GM18858 (cell line): ENCODE data around the gene PPM1H.
"Not testable (repeated sequence)": the region's sequence is repeated elsewhere in the genome, so short reads cannot be mapped to it uniquely, and the experiment has no call there.

Experiments used
- ATAC-seq: cut with Tn5 transposase; IDR thresholded peaks from one replicate; pipeline ENCODE4 v1.9.1; 2021; ENCODE audit not compliant: unreplicated experiment

PPM1H gene

DNA sequence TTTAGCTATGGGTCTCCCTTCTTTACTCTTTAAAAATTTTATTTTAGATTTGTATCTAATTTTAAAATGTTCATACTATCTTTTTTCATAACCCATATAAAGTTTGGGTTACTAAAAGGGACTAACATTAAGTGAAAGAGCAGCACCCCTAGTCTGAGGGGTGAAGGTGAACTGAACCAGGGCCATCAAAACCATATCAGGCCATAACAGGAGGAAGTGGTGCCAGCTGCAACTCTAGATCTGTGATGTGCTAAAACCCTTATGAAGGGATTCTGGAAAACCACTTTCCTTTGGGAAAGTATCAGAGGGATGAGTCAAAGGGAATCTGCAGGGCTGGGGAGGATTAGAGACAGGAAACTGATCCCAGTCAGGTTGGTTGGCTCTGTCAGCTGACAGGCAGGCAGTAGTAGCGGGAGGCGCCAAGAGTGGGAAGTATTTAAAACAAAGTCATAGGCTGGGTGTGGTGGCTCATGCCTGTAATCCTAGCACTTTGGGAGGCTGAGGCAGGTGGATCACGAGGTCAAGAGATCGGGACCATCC lies 162.5 kb downstream of the PPM1H start:
- no peak for ATAC-seq

DNA sequence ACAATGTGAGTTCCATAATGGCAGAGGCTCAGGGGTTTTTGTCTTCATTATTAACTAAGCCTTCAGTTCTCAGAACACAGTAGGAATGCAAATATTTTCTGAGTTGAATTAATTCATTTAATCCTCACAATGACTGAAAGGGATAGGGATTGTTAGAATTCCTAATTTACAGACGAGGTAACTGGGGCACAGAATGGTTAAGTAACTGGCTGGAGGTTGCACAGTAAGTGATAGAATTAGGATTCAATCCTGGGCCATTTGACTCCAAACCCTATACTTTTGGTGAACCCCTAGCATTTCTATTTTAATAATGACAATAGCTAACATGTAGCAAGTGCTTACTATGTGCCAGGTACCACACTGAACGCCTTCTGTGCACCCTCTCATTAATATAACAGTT lies 163.1 kb downstream of the PPM1H start:
- ATAC-seq: no peak

DNA sequence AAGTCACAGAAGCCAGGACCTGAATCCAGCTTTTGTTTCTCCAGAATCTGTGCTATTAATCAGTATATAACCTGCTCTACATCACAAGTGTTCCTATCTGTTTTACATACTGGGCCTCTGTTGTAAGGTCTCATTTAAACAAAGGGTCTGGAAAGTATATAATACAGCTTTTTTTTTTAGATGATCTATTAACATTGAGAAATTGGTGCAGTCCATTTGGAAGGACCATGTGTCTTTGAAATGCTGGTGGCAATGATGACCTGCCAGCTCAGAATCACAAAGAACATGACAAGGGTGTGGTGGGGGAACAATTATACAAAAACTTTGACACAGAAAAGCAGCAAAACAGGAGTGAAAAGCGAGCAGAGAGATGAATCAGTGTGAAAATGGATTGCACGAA lies 164.6 kb downstream of the PPM1H start:
- ATAC-seq: no peak

DNA sequence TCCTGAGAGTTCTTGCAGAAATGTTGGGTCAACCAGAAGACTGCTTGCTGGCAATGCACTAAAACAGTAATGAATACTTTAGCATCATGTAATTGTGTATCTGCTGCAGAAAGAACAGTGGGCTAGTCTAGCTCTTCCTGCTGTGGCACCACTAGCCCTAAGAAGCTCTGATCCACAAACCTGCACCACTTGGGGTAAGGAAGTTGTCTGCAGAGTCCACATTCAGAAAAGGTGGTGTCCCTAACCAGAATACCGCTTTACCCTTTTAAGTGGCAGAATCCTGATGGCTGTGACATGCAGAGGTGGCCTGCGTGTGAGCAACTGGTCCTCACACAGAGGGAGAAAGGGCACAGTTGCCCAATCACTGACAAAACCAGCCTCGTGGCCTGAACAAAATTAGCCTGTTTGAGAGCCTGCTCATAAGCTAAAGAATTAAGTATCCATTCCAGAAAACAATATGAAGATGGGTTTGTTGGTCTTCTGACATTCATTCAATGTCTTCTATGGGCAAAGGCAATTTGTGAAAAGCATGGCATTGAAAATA lies 165.8 kb downstream of the PPM1H start:
- ATAC-seq: no peak

DNA sequence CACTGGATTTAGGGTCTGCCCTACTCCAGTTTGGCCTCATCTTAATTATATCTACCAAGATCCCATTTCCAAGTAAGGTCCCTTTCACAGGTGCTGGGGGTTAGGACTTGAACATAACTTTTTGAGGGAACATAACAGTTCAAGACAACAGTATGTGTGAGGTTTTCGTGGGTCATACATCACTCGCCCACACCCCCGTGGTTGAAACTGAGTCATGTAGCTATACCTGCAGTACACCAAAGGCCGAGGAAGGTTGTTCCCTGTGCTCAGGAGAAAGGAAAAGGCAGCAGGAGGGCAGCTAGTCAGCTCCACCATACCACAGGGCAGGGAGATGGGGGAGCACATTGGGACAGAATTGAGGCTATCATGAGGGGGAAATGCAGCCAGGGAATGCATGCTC lies 167.0 kb downstream of the PPM1H start:
- no peak for ATAC-seq

DNA sequence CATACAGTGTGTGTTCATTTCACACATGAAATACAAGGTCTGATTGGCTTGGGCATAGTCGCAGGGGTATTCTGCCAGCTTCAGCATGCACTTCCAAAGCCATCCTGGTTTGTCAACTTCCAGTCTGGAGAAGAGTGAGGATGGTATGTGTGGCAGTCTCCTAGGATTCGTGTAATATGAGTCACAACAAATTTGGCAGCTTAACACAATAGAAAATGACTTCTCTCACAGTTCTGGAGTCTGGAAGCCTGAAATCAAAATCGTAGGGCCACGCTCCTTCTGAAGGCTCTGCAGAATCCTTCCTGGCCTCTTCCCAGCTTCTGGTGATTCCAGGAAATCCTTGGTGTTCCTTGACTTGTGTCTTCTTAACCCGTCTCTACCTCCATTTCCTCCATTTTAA lies 167.5 kb downstream of the PPM1H start:
- ATAC-seq: no peak

DNA sequence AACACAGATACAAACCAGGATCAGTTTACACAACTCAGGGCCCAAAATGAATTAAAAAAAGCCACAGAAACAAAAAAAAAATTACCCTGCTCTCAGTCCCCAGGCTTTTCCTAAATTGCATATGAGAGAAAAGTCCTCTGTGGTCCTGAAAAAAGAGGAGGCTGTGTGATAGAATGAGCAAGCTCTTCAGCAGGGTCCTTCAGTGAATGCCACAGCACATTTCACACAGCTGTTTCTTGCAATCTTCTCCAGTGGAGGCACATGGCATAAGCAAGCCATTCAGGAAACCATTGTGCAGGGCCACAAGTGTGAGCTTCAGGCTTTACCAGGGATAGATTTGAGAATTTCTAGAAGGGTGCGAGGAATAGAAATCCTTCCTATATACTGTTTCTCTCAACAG lies 168.5 kb downstream of the PPM1H start:
- no peak for ATAC-seq

DNA sequence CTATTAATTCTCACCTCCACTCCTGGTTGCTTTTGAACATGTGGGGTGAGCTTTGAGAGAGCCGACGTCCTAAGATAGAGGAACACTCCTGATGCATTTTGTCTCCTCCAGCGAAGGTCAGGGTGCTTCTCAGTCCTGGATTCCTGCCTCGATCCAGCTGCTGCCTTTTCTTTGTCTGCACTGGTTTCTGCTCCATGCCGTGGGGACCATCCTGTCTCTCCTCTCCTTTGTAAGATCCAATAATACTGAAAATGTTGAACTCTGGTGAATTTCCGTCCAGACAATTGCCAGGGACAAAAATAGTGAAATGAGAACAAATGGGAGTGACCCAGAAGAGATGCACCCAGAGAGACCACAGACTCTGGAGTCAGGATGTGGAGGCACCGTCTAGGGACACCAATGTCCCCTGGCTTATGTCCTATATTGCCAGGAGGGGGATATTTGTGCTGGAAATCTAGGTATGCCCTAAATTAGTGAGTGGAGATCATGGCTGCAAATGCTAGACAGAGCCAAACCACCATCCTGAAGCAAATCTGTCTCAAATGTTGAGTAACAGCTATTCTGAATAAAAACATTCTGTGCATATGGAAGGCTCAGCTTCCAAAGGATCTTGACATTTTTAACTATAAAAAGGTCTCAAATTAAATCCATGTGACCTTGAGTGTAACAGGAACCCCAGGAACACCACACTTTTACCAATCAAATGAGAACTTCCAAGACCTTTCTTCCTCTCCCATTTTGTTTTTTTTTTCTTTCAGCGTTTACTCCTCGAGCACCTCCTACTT lies 170.9 kb downstream of the PPM1H start:
- ATAC-seq: no peak

DNA sequence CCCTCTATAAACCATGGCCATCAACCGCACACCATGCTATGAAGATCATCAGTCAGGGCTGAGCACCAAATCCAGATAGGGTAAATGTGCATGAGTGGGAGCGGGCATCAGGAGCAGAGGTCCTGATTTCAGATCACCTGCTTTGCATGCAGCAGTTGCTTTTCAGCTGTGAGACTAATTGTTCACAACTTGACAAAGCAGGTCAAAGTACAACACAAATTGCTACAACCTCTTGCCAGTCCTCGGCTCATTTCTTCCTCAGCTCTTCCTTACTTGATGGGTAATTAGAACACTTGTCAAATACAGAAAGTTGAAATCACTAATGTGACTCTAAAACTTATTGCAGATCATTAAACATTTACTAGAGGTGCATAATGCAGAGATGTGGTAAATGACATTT lies 171.6 kb downstream of the PPM1H start:
- no peak for ATAC-seq

DNA sequence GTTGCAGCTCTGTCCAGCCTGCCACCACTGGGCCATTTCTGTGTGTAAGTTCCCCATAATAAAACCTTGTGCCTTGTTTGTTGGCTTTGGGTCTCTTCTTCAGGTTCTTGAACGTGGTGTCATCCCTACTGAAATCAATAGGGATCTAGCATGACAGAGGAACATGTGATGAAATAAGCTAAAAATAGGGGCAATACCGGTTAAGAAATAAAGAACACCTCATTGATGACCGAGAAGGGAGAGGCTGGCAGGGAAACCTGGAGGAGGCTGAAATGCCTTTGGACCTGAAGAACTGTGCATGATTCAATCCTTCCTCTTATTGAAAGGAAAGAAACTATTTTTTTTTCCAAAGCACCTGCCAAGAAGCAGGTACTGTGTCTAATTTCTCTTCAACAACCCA lies 172.3 kb downstream of the PPM1H start:
- no peak for ATAC-seq

DNA sequence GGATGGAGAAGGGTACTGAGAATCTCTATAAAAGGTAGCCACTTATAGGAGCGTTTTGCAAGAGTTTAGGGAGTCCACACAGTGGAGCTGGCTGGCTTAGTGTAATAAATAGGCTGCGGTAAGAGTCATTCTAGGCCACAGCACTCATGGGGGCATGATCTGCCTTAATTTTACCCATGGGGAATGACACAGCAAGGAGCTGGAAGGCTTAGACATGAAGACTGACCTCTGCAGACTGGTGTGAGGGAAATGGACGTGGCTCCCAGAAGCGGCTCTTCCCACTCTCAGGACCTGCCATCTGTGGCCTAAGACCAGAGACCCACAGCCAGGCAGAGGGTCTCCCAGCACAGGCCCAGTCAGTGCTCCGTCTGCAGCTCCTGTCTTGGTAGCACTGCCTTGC lies 173.3 kb downstream of the PPM1H start:
- ATAC-seq: no peak

DNA sequence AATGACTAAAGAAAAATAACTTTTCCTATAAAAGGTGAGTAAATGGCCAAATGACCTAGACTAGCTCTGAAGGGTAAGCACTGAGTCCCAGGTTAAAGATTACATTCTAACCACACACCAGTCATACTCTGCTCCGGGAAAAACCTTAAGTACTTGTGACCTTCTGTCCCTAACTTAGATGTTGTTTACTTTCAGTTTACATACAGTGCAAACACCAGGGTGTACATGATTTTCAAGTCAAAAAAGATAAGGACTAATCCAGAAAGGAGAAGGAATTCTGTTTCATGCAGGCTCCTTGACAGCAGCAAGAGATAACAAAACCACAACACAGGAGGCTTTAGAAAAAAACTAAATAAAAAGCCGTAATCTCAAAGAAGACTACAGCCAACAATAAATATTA lies 174.2 kb downstream of the PPM1H start:
- ATAC-seq: peak; percentile 88

DNA sequence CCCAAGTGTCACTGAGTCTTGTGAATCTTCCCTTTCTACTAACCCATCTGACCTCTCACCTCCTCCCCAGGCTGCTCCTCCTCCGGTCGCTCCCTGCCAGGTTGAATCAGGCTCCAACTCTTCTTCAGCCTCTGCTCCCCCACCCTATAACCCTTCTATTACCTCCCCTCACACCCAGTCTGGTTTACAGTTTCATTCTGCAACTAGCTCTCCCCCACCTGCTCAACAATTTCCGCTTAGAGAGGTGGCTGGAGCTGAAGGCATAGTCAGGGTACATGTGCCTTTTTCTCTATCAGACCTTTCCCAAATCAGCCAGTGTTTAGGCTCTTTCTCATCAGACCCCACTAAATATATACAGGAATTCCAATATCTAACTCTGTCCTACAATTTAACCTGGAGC lies 174.6 kb downstream of the PPM1H start:
- not testable (repeated sequence) for ATAC-seq

DNA sequence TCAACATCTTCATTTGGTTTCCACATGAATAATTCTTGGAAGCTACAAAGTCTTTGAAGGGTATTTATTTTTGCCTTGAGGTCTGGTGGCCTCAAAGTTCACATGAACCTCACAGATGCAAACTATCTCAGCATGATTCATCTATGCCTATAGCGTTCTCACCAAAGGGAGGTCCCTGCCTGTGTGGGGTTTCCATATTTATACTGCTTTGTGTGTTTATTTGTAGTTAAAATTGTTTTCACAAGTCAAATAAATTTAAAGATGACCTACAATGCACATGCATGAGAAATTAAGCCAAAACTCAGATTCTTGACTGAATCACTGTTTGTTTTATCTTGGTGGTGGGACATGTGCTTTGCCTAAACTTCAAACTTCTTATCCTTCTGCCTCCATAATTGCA lies 176.7 kb downstream of the PPM1H start:
- no peak for ATAC-seq

DNA sequence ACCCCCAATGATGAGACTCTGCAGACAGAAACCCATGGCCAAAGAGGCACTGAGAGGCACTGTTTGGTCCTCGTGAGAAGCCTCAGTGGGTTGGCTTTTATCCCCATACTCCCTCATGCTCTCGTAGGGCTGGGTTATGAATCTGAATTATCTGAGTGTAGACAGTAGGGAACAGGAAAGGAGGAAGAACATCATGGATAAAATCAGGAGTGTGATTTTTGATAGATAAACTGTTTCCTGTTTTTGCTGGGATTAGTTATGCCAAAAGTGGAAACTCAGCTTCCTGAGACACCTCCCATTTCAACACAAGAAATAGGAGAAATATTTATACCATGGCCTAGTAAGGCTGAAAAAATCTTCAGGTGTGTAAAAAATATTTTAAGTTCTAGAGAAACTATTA lies 177.9 kb downstream of the PPM1H start:
- ATAC-seq: no peak

DNA sequence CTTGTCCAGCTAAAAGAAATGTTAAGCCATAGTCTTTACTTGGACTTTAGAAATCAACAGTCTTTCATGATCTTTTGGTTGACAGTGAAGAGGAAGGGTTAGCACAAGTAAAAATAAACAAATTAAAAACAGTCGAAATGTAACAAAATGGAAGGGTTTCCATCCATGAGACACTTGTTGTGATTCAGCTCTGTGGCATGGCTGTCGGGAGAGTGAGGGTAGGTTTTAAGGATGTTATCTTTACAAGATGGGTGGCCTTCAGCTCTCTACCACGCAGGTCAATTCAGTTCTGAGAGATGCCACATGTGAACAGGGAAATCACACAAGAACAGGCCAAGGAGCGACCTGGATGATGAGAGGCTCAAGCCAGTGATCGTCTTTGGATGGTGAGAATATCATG lies 180.2 kb downstream of the PPM1H start:
- ATAC-seq: no peak

DNA sequence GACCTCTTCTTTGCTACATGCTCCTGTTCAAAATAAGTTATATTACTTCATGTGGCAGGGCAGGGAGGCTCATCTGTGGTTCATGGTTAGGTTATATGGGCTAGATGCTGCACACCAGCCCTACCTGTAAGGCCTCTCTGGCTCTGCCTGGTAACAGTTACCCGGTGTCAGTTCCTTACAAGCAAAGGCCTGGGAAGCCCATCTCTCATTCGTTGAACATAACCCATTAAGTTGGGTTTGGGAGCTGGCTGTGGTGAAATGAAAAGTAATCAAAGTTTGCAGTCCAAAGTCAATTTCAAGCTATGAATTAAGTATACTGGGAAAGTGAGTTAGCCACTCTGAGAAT lies 183.2 kb downstream of the PPM1H start:
- ATAC-seq: no peak

DNA sequence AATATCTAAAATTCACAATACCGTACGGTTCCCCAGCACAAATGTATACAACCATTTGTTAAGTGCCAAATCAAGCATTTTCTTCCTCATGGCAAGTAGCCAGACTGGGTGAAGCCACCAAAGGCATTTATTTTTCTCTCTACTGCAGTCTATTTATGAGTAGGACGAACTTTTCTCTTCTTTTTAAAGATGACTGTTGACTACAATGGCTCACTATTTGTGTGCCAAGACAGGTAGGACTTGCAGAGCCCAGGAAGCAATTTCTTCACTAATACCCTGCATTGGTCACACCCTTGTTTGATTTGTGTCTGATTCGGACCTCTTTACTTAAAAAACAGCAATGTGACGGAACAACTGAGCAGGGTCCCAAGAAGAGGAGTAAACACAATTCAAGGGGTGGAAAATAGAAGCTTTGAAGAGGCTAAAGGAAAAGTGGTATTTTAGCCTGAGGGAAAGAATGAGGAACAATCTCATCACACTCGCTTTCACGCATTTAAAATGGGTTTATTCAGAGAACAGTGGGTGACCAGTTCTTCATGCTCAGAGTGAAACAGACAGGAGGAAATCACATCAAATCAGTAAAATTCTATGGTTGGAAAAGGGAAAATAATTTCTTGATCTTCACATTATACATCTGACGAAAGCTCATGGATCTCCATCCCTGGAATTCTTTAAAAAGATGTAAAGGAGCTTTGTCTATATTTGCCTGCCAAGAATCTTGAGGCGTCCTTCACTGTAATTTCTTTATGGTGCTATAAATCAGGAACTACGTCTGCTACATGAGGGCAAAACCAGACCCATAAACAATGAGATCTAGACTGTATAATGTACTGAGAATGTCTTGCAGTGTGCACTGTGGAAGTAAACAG lies 183.8 kb downstream of the PPM1H start:
- ATAC-seq: no peak

DNA sequence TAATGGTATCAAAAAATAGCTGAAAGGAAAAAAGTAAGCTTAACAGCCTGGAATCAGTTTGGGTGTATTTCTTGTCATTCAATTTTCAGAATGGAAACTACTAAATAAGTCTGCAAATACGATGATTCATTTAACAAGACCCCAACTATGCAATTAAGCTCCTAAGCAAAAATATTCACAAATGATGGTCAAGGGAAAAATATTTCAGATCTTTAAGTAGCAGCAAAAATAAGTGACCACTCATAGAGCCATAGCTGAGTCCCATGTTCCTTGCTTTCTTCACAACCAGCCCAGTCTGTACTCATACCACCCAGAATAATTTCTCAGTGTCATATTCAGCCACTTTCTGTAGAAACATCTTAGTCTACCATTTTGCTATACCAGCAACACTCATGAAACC lies 185.4 kb downstream of the PPM1H start:
- ATAC-seq: no peak

DNA sequence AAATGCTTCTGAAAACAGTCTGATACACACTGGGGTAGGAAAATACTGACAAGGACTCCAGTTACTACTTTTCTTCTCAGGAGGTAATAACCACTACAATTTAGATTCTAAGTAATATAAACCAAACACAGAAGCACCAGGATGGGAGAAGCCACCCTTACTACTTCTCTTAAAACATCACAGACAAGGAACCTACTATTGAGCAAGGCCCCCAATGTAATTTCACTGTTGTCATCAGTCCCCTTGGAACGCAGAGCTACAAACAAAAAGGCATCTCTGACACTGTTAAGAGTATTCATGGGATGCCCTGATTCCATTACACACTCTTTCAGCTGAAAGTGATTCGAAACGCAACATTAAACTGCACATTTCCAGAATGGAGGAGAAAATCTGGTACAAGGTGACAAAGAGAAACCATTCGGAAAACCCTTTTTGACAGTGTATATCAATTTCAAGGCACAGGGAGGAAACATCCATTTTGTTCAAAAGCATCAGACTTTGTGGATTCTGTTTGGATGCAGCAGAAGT lies 185.9 kb downstream of the PPM1H start:
- no peak for ATAC-seq

DNA sequence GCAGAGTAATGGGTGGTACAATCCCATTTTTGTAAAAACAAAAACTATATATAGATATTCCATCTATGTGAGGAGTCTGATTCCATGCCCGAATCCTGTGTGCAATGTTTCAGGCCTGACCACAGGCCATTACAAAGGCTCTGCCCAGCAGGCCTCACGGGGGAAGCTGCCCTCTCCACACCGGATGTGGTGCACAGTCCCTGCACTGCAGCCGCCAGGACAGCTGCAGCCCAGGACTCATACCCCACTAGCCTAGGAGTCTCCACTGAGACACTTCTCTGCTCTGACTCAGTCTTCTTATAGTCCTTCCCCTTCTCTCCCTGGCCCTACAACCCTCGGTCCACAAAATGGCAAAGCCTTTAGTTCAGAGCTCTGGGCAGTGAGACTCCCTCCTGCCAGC lies 190.4 kb downstream of the PPM1H start:
- ATAC-seq: no peak
